Body of pancreas (tissue), 4 donors: Measurements from ENCODE around the gene CRYBA4.

ENCODE experiments used
- POLR2A ChIP-seq, 3 donors: fragments of 450-650 bp; IDR thresholded peaks; one replicate each; pipeline ENCODE4 v1.6.1; 2016; ENCODE audit warnings: antibody characterized with exemption in 3 of 3, mild to moderate bottlenecking in 2 of 3
- TF ChIP-seq, protein P1 (sequence below), 7 experiments: fragments of 450-650 bp in 4 of 7; fragments of 200-600 bp in 3 of 7; sonication (generic) in 3 of 7; IDR thresholded peaks; one replicate each; pipeline ENCODE4 v1.5.1; 2016 to 2019; ENCODE audit warnings: antibody characterized with exemption in 7 of 7

DNA sequence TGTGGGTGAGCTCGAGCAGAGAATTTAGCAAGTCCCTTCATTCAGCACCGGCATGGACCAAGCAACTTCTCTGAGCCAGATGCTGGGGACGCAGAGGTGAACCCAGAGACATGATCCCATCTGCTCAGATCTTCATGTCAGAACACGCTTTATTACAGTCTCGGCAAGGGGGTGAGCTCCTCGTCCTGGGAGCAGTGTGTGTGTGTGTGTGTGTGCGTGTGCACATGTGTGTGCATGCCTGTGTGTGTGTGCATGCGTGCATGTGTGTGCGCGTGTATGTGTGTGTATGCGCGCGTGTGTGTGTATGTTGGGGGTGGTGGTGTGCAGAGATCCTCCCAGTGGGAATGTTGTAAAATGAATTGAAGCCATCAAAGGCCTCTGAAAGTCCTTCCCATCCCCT is 45.4 kb downstream of the CRYBA4 start:
- TF ChIP-seq, protein P1, sequence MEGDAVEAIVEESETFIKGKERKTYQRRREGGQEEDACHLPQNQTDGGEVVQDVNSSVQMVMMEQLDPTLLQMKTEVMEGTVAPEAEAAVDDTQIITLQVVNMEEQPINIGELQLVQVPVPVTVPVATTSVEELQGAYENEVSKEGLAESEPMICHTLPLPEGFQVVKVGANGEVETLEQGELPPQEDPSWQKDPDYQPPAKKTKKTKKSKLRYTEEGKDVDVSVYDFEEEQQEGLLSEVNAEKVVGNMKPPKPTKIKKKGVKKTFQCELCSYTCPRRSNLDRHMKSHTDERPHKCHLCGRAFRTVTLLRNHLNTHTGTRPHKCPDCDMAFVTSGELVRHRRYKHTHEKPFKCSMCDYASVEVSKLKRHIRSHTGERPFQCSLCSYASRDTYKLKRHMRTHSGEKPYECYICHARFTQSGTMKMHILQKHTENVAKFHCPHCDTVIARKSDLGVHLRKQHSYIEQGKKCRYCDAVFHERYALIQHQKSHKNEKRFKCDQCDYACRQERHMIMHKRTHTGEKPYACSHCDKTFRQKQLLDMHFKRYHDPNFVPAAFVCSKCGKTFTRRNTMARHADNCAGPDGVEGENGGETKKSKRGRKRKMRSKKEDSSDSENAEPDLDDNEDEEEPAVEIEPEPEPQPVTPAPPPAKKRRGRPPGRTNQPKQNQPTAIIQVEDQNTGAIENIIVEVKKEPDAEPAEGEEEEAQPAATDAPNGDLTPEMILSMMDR (IDR thresholded peaks at IDR 0.05): no peak
- no peak for TF ChIP-seq POLR2A (IDR thresholded peaks at IDR 0.05)
